GM23338 (cell line): ENCODE data around the gene RNF114. TPM values are rescaled to one million over a fixed set of nuclear protein-coding genes. Genes with fewer than 3 reads are reported as not detected.
A peak's percentile ranks its signal among the peaks of the same experiment; 100 is the strongest.

Experiments
- ATAC-seq: fragments of 200-7000 bp; cut with Tn5 transposase; 3 replicates; pipeline ENCODE4 v1.9.1; 2020
- DNase-seq: peaks from one replicate; pipeline ENCODE4 v3.0.0-alpha.2; 2015; ENCODE audit warnings: low spot score
- H2AFZ ChIP-seq: fragments of 200-600 bp; sonication (generic); 2 replicates; pipeline ENCODE4 v1.8.0; 2016; ENCODE audit warnings: antibody characterized with exemption, mild to moderate bottlenecking, moderate library complexity
- H3F3A ChIP-seq: fragments of 200-600 bp; sonication (generic); replicated peaks from 2 replicates; pipeline ENCODE4 v1.8.0; 2017; ENCODE audit warnings: antibody characterized with exemption, mixed run types, low read depth
- H3K27ac ChIP-seq: fragments of 200-600 bp; sonication (generic); 2 replicates; pipeline ENCODE4 v1.6.1; 2016; ENCODE audit warnings: low read depth
- H3K27me3 ChIP-seq: fragments of 200-600 bp; sonication (generic); 2 replicates; pipeline ENCODE4 v1.8.0; 2016; ENCODE audit warnings: mild to moderate bottlenecking, mixed run types, moderate library complexity; ENCODE audit not compliant: insufficient read depth
- H3K36me3 ChIP-seq: fragments of 200-600 bp; sonication (generic); 2 replicates; pipeline ENCODE4 v1.8.0; 2016; ENCODE audit warnings: mild to moderate bottlenecking; ENCODE audit not compliant: insufficient read depth
- H3K4me1 ChIP-seq: fragments of 200-600 bp; sonication (generic); 2 replicates; pipeline ENCODE4 v1.8.0; 2016; ENCODE audit warnings: mild to moderate bottlenecking, moderate library complexity; ENCODE audit not compliant: insufficient read depth
- H3K4me2 ChIP-seq: fragments of 200-600 bp; sonication (generic); 2 replicates; pipeline ENCODE4 v1.7.1; 2017; ENCODE audit warnings: mixed run types
- H3K4me3 ChIP-seq: fragments of 200-600 bp; sonication (generic); 2 replicates; pipeline ENCODE4 v1.6.1; 2016; ENCODE audit warnings: mixed run types
- H3K79me2 ChIP-seq: fragments of 200-600 bp; sonication (generic); replicated peaks from 2 replicates; pipeline ENCODE4 v1.8.0; 2017; ENCODE audit warnings: mild to moderate bottlenecking; ENCODE audit not compliant: insufficient read depth
- H3K9me2 ChIP-seq: fragments of 200-600 bp; sonication (generic); 2 replicates; pipeline ENCODE4 v1.8.0; 2017; ENCODE audit not compliant: insufficient read depth
- H4K20me1 ChIP-seq: fragments of 200-600 bp; sonication (generic); replicated peaks from 2 replicates; pipeline ENCODE4 v1.8.0; 2017; ENCODE audit warnings: mild to moderate bottlenecking; ENCODE audit not compliant: insufficient read depth
- H3K27ac Mint-ChIP-seq: 2 replicates; pipeline ENCODE4 v1.8.0; 2020; ENCODE audit warnings: inconsistent platforms, mild to moderate bottlenecking, moderate library complexity, mixed read lengths
- H3K27me3 Mint-ChIP-seq: 3 replicates; pipeline ENCODE4 v1.8.0; 2022; ENCODE audit warnings: low read depth, mild to moderate bottlenecking, moderate library complexity, mixed read lengths, inconsistent platforms; ENCODE audit not compliant: insufficient read depth, poor library complexity
- H3K36me3 Mint-ChIP-seq: 3 replicates; pipeline ENCODE4 v1.8.0; 2021; ENCODE audit warnings: low read depth, mild to moderate bottlenecking, inconsistent platforms, moderate library complexity, mixed read lengths
- H3K4me1 Mint-ChIP-seq: 3 replicates; pipeline ENCODE4 v1.8.0; 2020; ENCODE audit warnings: mild to moderate bottlenecking, inconsistent platforms, mixed read lengths
- H3K4me3 Mint-ChIP-seq: 3 replicates; pipeline ENCODE4 v1.8.0; 2021; ENCODE audit warnings: moderate library complexity, mild to moderate bottlenecking, inconsistent platforms, mixed read lengths
- H3K9me3 Mint-ChIP-seq: 3 replicates; pipeline ENCODE4 v1.8.0; 2020; ENCODE audit warnings: moderate library complexity, mild to moderate bottlenecking, inconsistent platforms, mixed read lengths
- CREB1 ChIP-seq: fragments of 250-450 bp; sonication (Bioruptor Pico); IDR thresholded peaks from 2 replicates; pipeline ENCODE4 v1.5.0; 2020; ENCODE audit warnings: low read depth, mild to moderate bottlenecking, moderate library complexity
- CTCF ChIP-seq, 2 experiments: fragments of 200-600 bp in 1 of 2; sonication (generic) in 1 of 2; conservative IDR thresholded peaks; 2 replicates each; pipeline versions ENCODE4 v1.5.1 to v1.6.1; 2016 to 2017; ENCODE audit warnings: antibody characterized with exemption in 2 of 2, low read depth in 2 of 2, mild to moderate bottlenecking in 2 of 2, moderate library complexity in 1 of 2
- ETS1 ChIP-seq: IDR thresholded peaks from 2 replicates; pipeline ENCODE4 v1.6.1; 2016; ENCODE audit warnings: antibody characterized with exemption
- POLR2AphosphoS5 ChIP-seq: IDR thresholded peaks from 2 replicates; pipeline ENCODE4 v1.6.1; 2016; ENCODE audit warnings: antibody characterized with exemption, low read depth
- REST ChIP-seq: IDR thresholded peaks from one replicate; pipeline ENCODE4 v1.6.1; 2018; ENCODE audit warnings: antibody characterized with exemption; ENCODE audit not compliant: unreplicated experiment
- ZNF114 ChIP-seq: fragments of 250-450 bp; sonication (Bioruptor Pico); IDR thresholded peaks from 2 replicates; pipeline ENCODE4 v1.5.0; 2020; ENCODE audit warnings: mild to moderate bottlenecking, moderate library complexity
- ZNF331 ChIP-seq: fragments of 250-450 bp; sonication (Bioruptor Pico); IDR thresholded peaks from 2 replicates; pipeline ENCODE4 v1.5.0; 2020; ENCODE audit warnings: low read depth, mild to moderate bottlenecking, moderate library complexity
- ZNF462 ChIP-seq: fragments of 250-450 bp; sonication (Bioruptor Pico); IDR thresholded peaks from 2 replicates; pipeline ENCODE4 v1.5.0; 2020; ENCODE audit warnings: mild to moderate bottlenecking, moderate library complexity
- polyA plus RNA-seq: library from polyadenylated mRNA; unstranded; fragments of >200 nt; fragmentation: Nextera tagmentation; extraction: Ambion mirVana; gene quantifications from 2 replicates; pipeline ENCODE4 v1.2.1, GENCODE V29; 2016
- total RNA-seq: library from RNA; depleted of rRNA; stranded (reverse); fragments of >200 nt; shearing (Covaris generic); gene quantifications from 2 replicates; pipeline ENCODE4 v1.2.3, GENCODE V29; 2014

Gene RNF114
- total and polyA plus RNA-seq, 2 experiments from 2014 or later: 155 to 279 TPM

- no peak for TF ChIP-seq CTCF (conservative IDR thresholded peaks at IDR 0.05; ENCODE audit: low read depth in 2 of 2)
- TF ChIP-seq ZNF462 (CRISPR knock-in tag): no peak
Measured at GRCh38 chr20:50001784-50002311, 65.7 kb downstream of the RNF114 start (continued).

GRCh38 chr20:50003253-50003656 lies 67.1 kb downstream of the RNF114 start:
- Histone ChIP-seq H3F3A (no peaks in the 10 kb centered on the region), H4K20me1 (no peaks in the 10 kb centered on the region), H3K36me3 (no peaks in the 10 kb centered on the region), H3K27me3 (no peaks in the 10 kb centered on the region), H2AFZ (peak overlapping the region; percentile 13; the same call in 1 of the 2 replicates), H3K9me2 (no peaks in the 10 kb centered on the region), H3K27ac (no peak overlapping the region), H3K4me3 (no peak overlapping the region), H3K79me2 (no peaks in the 10 kb centered on the region), H3K4me2 (no peak overlapping the region), H3K4me1 (no peaks in the 10 kb centered on the region)
- TF ChIP-seq ETS1: no peak
- no peak for TF ChIP-seq CTCF (conservative IDR thresholded peaks at IDR 0.05; ENCODE audit: low read depth in 2 of 2)
- no peak for TF ChIP-seq REST
- no peak for TF ChIP-seq ZNF114
- TF ChIP-seq CREB1 (CRISPR knock-in tag): no peak
- no peak for TF ChIP-seq POLR2AphosphoS5
- TF ChIP-seq ZNF331: no peak
- no peaks in the 10 kb centered on the region for H3K36me3 Mint-ChIP-seq
- no peak overlapping the region for H3K4me3 Mint-ChIP-seq
- H3K4me1 Mint-ChIP-seq: peaks cover 7% of the 10 kb centered on the region; the same call in 2 of the 3 replicates
- no peak for ATAC-seq
- no peak overlapping the region for H3K27ac Mint-ChIP-seq
- H3K27me3 Mint-ChIP-seq: no peaks in the 10 kb centered on the region
- H3K9me3 Mint-ChIP-seq: no peaks in the 10 kb centered on the region
- no peak for DNase-seq
